K562 (cell line): Measurements from ENCODE around the gene FGF22. TPM values are rescaled to one million over a fixed set of nuclear protein-coding genes. Genes with fewer than 3 reads are reported as not detected.

ENCODE experiments used
- ATAC-seq: fragments of 200-7000 bp; cut with Tn5 transposase; 3 replicates; pipeline ENCODE4 v1.9.1; 2020; ENCODE audit warnings: moderate library complexity
- BruUV-seq: library from RNA; stranded (reverse); fragments of 400-500 nt; replicated peaks from 2 replicates; lab custom pipeline; 2021; lab: Mats Ljungman, UMichigan
- CTCF ChIA-PET: fragments of 300-600 bp; formaldehyde crosslinking; extraction: SDS; loops from one replicate; lab custom pipeline; 2021; ENCODE audit warnings: low intra/inter-chr PET ratio; lab: Yijun Ruan, JAX
- POLR2A ChIA-PET: fragments of 300-600, 350-650 bp; sonication (Branson Sonifier 250); formaldehyde crosslinking; extraction: SDS; loops from one replicate; lab custom pipeline; 2021; ENCODE audit warnings: antibody characterized with exemption, inconsistent platforms; lab: Yijun Ruan, JAX
- DNase-seq, 4 experiments: peaks; one replicate each; pipeline versions ENCODE4 v3.0.0 to v3.0.0-alpha.2; 2011 to 2018; ENCODE audit warnings: low spot score in 3 of 4, mixed read lengths in 3 of 4; ENCODE audit errors: extremely low read depth in 1 of 4
- FAIRE-seq: peaks from 2 replicates; lab custom pipeline; 2011; peaks lifted over from hg19 to GRCh38; lab: Jason Lieb, UNC
- H2AFZ ChIP-seq: 2 replicates; pipeline ENCODE4 v1.6.0; 2011; ENCODE audit warnings: low read depth, low read length, control low read depth, inconsistent platforms
- H3K27ac ChIP-seq: fragments of 200-600 bp; 3 replicates; pipeline ENCODE4 v1.8.0; 2011; ENCODE audit warnings: low read depth, mild to moderate bottlenecking, control low read depth, inconsistent platforms, low read length, moderate library complexity, mixed read lengths; ENCODE audit errors: extremely low read depth
- H3K27me3 ChIP-seq, 2 experiments: fragments of 300-600 bp in 1 of 2; 2 replicates in 1 of 2; 3 replicates in 1 of 2; pipeline versions ENCODE4 v1.6.0 to v1.8.0; 2011; ENCODE audit warnings: inconsistent platforms in 2 of 2, low read length in 2 of 2, mild to moderate bottlenecking in 1 of 2, mixed read lengths in 1 of 2, moderate library complexity in 1 of 2; ENCODE audit not compliant: control insufficient read depth in 2 of 2, insufficient read depth in 2 of 2
- H3K36me3 ChIP-seq: fragments of 300-600 bp; 3 replicates; pipeline ENCODE4 v1.8.0; 2011; ENCODE audit warnings: mild to moderate bottlenecking, low read length, inconsistent platforms; ENCODE audit not compliant: control insufficient read depth, insufficient read depth
- H3K4me1 ChIP-seq, 2 experiments: fragments of 200-600 bp in 1 of 2; replicated peaks in 1 of 2; 2 replicates in 1 of 2; 3 replicates in 1 of 2; pipeline versions ENCODE4 v1.5.1 to v1.8.0; 2011; ENCODE audit warnings: inconsistent platforms in 2 of 2, low read length in 2 of 2, mild to moderate bottlenecking in 1 of 2, mixed read lengths in 1 of 2, moderate library complexity in 1 of 2; ENCODE audit not compliant: control insufficient read depth in 2 of 2, insufficient read depth in 2 of 2
- H3K4me2 ChIP-seq: 2 replicates; pipeline ENCODE4 v1.6.1; 2011; ENCODE audit warnings: low read length, control low read depth, inconsistent platforms, mixed read lengths; ENCODE audit not compliant: insufficient read depth
- H3K4me3 ChIP-seq: fragments of 200-600 bp; sonication (generic), shearing (Covaris generic); 2 replicates; pipeline ENCODE4 v1.5.1; 2016; ENCODE audit warnings: control low read depth, inconsistent platforms
- H3K79me2 ChIP-seq: fragments of 200-600 bp; 3 replicates; pipeline ENCODE4 v1.8.0; 2011; ENCODE audit warnings: low read length, inconsistent platforms; ENCODE audit not compliant: control insufficient read depth, insufficient read depth
- H3K9ac ChIP-seq, 2 experiments: 2 replicates each; pipeline versions ENCODE4 v1.6.0 to v1.6.1; 2011; ENCODE audit warnings: low read depth in 2 of 2, low read length in 2 of 2, control low read depth in 1 of 2, inconsistent platforms in 1 of 2, mild to moderate bottlenecking in 1 of 2, mixed read lengths in 1 of 2; ENCODE audit not compliant: insufficient read depth in 1 of 2
- H3K9me1 ChIP-seq: one replicate; pipeline ENCODE4 v1.6.0; 2011; ENCODE audit warnings: inconsistent platforms, mild to moderate bottlenecking, low read length, moderate library complexity; ENCODE audit not compliant: control insufficient read depth, insufficient read depth
- H3K9me3 ChIP-seq: replicated peaks from 2 replicates; pipeline ENCODE4 v1.5.1; 2011; ENCODE audit warnings: low read depth, low read length, inconsistent platforms; ENCODE audit not compliant: control insufficient read depth, insufficient read depth
- H4K20me1 ChIP-seq: replicated peaks from 2 replicates; pipeline ENCODE4 v1.6.1; 2011; ENCODE audit warnings: low read length, inconsistent platforms, mixed read lengths; ENCODE audit not compliant: control insufficient read depth, insufficient read depth
- HLTF ChIP-seq: fragments of 450-650 bp; IDR thresholded peaks from 2 replicates; pipeline ENCODE4 v1.6.1; 2016
- PML ChIP-seq: IDR thresholded peaks from 2 replicates; pipeline ENCODE4 v1.6.1; 2012; ENCODE audit warnings: low read length, inconsistent platforms
- RBM25 ChIP-seq: fragments of 200-400 bp; formaldehyde crosslinking; IDR thresholded peaks from 2 replicates; pipeline ENCODE4 v1.6.1; 2018; ENCODE audit warnings: low read length, low read depth, moderate library complexity; ENCODE audit not compliant: severe bottlenecking
- THRAP3 ChIP-seq: fragments of 450-650 bp; IDR thresholded peaks from 2 replicates; pipeline ENCODE4 v1.6.1; 2016; ENCODE audit warnings: mild to moderate bottlenecking, inconsistent platforms, borderline replicate concordance
- ZBTB7A ChIP-seq: IDR thresholded peaks from 2 replicates; pipeline ENCODE4 v1.6.1; 2011; ENCODE audit warnings: low read depth, mild to moderate bottlenecking, low read length, moderate library complexity, borderline replicate concordance; ENCODE audit not compliant: control insufficient read depth
- ZNF699 ChIP-seq: fragments of 250-450 bp; sonication (Bioruptor Pico); IDR thresholded peaks from 2 replicates; pipeline ENCODE4 v1.8.0; 2021; ENCODE audit warnings: mild to moderate bottlenecking, moderate library complexity; ENCODE audit not compliant: insufficient replicate concordance
- whole genome bisulfite sequencing: fragments of 100-300 bp; shearing (Covaris generic); methylation state at CpG from one replicate; pipeline ENCODE4 v1.1.6; 2016; ENCODE audit warnings: low coverage, mixed read lengths; ENCODE audit not compliant: insufficient coverage; ENCODE audit errors: missing lambda C conversion rate; 5-methylcytosine and 5-hydroxymethylcytosine counted together
- in situ Hi-C: fragments of 300-500 bp; cut with MboI; formaldehyde crosslinking; loops from 4 replicates; pipeline ENCODE4 v1.15.0; 2018; ENCODE audit warnings: inconsistent platforms, mixed read lengths
- intact Hi-C: fragments of 100-400 bp; cut with micrococcal nuclease; formaldehyde crosslinking; loops from 2 replicates; pipeline ENCODE4 v1.14.2; 2022
- polyA plus RNA-seq, 8 experiments: library from polyadenylated mRNA; depleted of rRNA in 4 of 8; stranded (reverse) in 5 of 8; unstranded in 3 of 8; fragments of >200 nt; fragmentation: Nextera tagmentation in 2 of 8; fragmentation: Illumina TruSeq in 1 of 8; extraction: Ambion mirVana in 2 of 8; extraction: Trizol in 1 of 8; gene quantifications; 2 replicates each; pipeline versions ENCODE4 v1.2.1 to v1.2.3, GENCODE V29; 2011 to 2014; ENCODE audit warnings: inconsistent platforms in 1 of 8, missing spikeins in 1 of 8
- total RNA-seq, 7 experiments: library from RNA; depleted of rRNA in 6 of 7; stranded (reverse); fragments of >200 nt in 6 of 7; fragmentation: Illumina TruSeq in 2 of 7; extraction: Trizol in 2 of 7; gene quantifications; 2 replicates each; pipeline versions ENCODE4 v1.2.1 to v1.2.3, GENCODE V29; 2011 to 2021; ENCODE audit warnings: low replicate concordance in 1 of 7

Gene FGF22
- total and polyA plus RNA-seq, 9 of the 15 experiments (the other 6 are each of a cell fraction or from before 2014, with no cell fraction given): 0.14 to 2.2 (median 0.86) TPM; not detected in 4

GRCh38 chr19:685454-685931 lies 45.8 kb downstream of the FGF22 start:
- intact Hi-C loops (no loop called here), in situ Hi-C loops (no loop called here)
- Histone ChIP-seq H3K4me2 (no peak overlapping the region), H3K9me3 (no peaks in the 10 kb centered on the region), H3K9ac (no peak overlapping the region), H3K27ac (no peak overlapping the region), H3K4me1 (peaks cover 0 to 45% of the 10 kb centered on the region in 2 experiments; a peak in 2 of 5 replicates), H3K79me2 (no peaks in the 10 kb centered on the region), H3K4me3 (no peak overlapping the region), H2AFZ (no peak overlapping the region), H3K27me3 (no peaks in the 10 kb centered on the region), H3K36me3 (no peaks in the 10 kb centered on the region), H4K20me1 (no peaks in the 10 kb centered on the region), H3K9me1 (peaks cover 2% of the 10 kb centered on the region)
- CTCF ChIA-PET: no interaction called here
- TF ChIP-seq PML (no peak), ZBTB7A (peak; percentile 35; the same call in 1 of the 2 replicates)
- DNase-seq: no peak
- no TSS peak for BruUV-seq
- WGBS: 79% methylated on average over 24 of the region's 31 CpGs
- ATAC-seq: no peak
- no peak for FAIRE-seq
- POLR2A ChIA-PET: interaction anchor here (0.6 to 1.4 kb wide), 2 partner anchors 13 to 202 kb away, joined by 3 read pairs; no protein-coding TSS in a partner anchor

- Histone ChIP-seq H3K79me2 (no peaks in the 10 kb centered on the region), H3K9ac (peak overlapping the region in 1 of 2 experiments; percentile 26; a peak in 1 of 4 replicates), H3K36me3 (no peaks in the 10 kb centered on the region), H3K27ac (no peak overlapping the region), H2AFZ (no peak overlapping the region), H3K27me3 (no peaks in the 10 kb centered on the region), H3K4me1 (peaks cover 0 to 41% of the 10 kb centered on the region in 2 experiments; a peak in 2 of 5 replicates), H4K20me1 (no peaks in the 10 kb centered on the region), H3K4me2 (no peak overlapping the region), H3K9me3 (no peaks in the 10 kb centered on the region), H3K9me1 (peaks cover 2% of the 10 kb centered on the region), H3K4me3 (no peak overlapping the region)
- intact Hi-C loops: no loop called here
- no peak; the same call in 2 of the 3 replicates for ATAC-seq
- BruUV-seq: no TSS peak
- no peak for DNase-seq
- TF ChIP-seq THRAP3: no peak
- TF ChIP-seq HLTF: 0 out of 2 replicates have a peak, but pooled peaks have one; percentile 54
- peak; percentile 18 for TF ChIP-seq RBM25
- TF ChIP-seq ZNF699: no peak
- POLR2A ChIA-PET: interaction anchor here (0.8 to 1.4 kb wide), 2 partner anchors 9 to 11 kb away, joined by 3 read pairs; no protein-coding TSS in a partner anchor
- CTCF ChIA-PET: no interaction called here
- FAIRE-seq: no peak
- 24% methylated on average over 17 of the region's 17 CpGs for WGBS
- in situ Hi-C loops: no loop called here
Observed at GRCh38 chr19:686589-687297, 47.1 kb downstream of the FGF22 start.
